HG03045 (cell line): ENCODE data around the gene ZBTB44.
"Not testable (repeated sequence)": the region's sequence is repeated elsewhere in the genome, so short reads cannot be mapped to it uniquely, and the experiment has no call there.

ENCODE experiments used
- ATAC-seq: cut with Tn5 transposase; IDR thresholded peaks from one replicate; pipeline ENCODE4 v1.9.1; 2021; ENCODE audit warnings: mild to moderate bottlenecking, moderate library complexity; ENCODE audit not compliant: unreplicated experiment

ZBTB44 gene

GRCh38 chr11:130199792-130200191 is 114.9 kb downstream of the ZBTB44 start:
- no peak for ATAC-seq

GRCh38 chr11:130198964-130199363 is 115.8 kb downstream of the ZBTB44 start:
- no peak for ATAC-seq

GRCh38 chr11:130198292-130198691 is 116.4 kb downstream of the ZBTB44 start:
- no peak for ATAC-seq

DNA sequence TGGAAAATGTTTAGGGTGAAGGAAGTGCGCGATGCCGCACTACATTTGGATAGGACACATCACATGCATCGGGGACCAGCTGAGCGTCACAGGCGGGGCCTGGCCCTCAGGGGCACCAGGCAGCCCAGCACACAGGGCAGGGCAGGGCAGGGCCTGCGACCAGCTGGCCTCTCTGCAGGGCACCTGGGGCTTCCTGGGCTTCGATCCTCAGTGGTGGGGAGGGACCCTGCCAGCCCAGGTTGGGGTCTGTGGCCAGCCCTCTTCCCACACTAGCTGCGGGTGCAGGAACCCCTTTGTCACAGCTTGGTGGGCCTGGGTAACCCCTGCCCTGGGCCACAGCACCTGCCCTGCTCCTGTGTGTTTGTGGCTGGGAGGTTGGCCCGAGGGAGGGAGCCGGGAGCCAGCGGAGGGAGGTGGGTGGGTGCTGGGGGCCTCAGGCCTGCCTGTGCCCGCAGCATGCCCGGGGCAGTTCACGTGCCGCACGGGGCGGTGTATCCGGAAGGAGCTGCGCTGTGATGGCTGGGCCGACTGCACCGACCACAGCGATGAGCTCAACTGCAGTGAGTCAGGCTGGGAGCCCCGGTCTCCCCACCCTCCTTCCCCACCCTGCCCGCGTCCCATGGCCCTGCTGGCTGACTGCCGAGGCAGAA is 117.2 kb downstream of the ZBTB44 start:
- no peak for ATAC-seq

DNA sequence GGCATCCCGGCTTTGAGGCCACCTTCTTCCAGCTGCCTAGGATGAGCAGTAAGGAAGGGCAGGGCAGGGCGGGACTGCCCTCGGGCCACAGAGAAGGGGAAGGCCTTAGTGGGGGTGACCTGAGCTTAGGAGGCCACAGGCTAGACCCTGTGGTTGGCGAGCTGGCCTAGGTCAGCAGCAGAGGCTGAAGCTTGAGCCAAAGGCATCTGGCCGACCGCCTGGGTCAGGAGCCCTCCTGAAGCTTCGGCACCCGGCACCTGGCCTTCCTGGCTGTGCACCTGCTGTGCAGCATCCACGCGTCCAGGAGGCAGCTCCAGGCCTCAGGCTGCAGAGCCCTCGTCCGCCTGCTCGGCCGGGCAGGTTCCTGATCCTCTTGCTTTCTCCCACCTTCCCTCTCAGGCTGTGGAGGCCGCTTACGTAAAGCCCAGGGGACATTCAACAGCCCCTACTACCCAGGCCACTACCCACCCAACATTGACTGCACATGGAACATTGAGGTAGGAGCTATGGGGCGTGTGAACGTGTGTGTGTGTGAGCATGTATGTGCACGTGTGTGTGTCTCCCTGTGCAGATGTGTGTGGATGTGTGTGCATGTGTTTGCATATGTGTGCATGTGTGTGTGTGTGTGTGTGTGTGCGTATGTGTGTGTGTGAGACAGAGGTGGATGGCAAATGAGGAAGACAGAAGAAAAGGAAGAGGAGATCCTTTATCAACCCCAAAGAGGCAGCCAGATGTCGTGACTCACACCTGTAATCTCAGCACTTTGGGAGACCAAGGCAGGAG is 120.3 kb downstream of the ZBTB44 start:
- no peak for ATAC-seq

- not testable (repeated sequence) for ATAC-seq
Measured at GRCh38 chr11:130193551-130193950, 121.2 kb downstream of the ZBTB44 start.

GRCh38 chr11:130192845-130193267 is 121.9 kb downstream of the ZBTB44 start:
- no peak for ATAC-seq

DNA sequence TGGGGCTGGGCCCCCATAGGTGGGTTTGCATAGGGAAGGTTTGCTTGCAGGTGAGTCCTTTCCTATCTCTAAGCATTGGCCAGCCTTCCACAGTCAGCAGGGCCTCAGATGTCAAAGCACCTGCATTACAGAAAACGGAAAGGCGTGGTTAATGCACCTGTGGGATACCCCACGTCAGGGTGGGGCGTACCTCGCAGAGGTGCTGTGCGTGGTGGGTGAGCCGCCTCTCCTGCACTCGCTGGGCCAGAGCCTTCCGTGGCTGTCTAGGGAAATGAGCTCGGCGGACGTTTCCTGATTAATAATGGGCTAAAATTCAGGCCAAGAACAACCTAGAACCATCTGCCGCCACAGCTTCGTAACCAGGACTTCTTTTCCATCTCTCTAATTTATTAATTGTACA is 122.8 kb downstream of the ZBTB44 start:
- no peak for ATAC-seq

- ATAC-seq = no peak
Measured at GRCh38 chr11:130190371-130190881, 124.3 kb downstream of the ZBTB44 start.

DNA sequence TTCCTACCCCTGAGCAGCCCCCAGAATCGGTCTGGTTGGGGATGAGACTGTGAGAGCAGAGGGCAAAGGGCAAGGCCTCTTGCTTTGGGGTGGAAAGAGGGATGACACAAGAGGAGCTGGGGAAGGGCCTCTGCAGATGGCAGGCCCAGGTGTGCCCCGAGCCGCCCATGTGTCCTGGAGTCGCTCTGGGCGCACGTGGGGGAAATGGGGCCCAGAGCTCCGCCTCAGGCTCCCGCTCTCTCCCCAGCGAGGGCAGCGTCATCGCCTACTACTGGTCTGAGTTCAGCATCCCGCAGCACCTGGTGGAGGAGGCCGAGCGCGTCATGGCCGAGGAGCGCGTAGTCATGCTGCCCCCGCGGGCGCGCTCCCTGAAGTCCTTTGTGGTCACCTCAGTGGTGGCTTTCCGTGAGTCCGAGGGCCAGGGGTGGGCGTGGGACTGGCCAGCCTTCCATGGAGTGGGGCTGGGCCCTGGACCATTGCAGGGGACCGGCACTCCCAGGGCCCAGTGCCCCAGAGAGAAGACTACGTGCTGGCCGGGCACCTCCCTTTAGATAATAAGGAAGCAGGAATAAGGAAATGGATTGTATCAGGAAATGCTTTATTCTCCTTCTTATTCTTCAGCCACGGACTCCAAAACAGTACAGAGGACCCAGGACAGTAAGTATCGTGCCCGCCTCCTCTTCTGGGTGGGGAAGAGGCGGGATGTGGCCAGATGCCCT is 125.1 kb downstream of the ZBTB44 start:
- no peak for ATAC-seq

GRCh38 chr11:130188585-130189347 is 126.0 kb downstream of the ZBTB44 start:
- no peak for ATAC-seq

DNA sequence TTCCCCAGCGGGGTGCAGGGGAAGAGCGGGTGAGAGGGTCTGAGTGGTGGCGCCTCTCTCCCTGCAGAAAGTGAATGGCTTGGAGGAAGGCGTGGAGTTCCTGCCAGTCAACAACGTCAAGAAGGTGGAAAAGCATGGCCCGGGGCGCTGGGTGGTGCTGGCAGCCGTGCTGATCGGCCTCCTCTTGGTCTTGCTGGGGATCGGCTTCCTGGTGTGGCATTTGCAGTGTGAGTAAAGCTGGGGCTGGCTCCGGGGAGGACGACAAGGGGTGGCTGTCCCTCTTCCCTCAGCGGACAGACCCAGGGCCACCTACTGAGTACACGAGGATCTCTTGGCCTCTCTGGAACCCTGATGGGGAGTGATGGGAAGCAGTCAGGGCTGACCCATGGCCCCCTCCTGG is 126.7 kb downstream of the ZBTB44 start:
- no peak for ATAC-seq

- no peak for ATAC-seq
Measured at GRCh38 chr11:130187096-130187495, 127.6 kb downstream of the ZBTB44 start.

GRCh38 chr11:130183878-130184610 is 130.7 kb downstream of the ZBTB44 start:
- no peak for ATAC-seq

- no peak for ATAC-seq
Measured at GRCh38 chr11:130181295-130182272, 133.1 kb downstream of the ZBTB44 start.

- no peak for ATAC-seq
Measured at GRCh38 chr11:130180896-130181294, 133.8 kb downstream of the ZBTB44 start.

- ATAC-seq = no peak
Measured at GRCh38 chr11:130180491-130180890, 134.2 kb downstream of the ZBTB44 start.

- no peak for ATAC-seq
Measured at GRCh38 chr11:130179396-130180306, 135.1 kb downstream of the ZBTB44 start.
